Progenitor cell of endocrine pancreas (in vitro differentiated cells): ENCODE measurements around the gene TSPO2. TPM values are rescaled to one million over a fixed set of nuclear protein-coding genes. Genes with fewer than 3 reads are reported as not detected.
A peak's percentile ranks its signal among the peaks of the same experiment; 100 is the strongest.

Experiments used
- DNase-seq: peaks from one replicate; pipeline ENCODE4 v3.0.0; 2021; ENCODE audit warnings: low spot score; ENCODE audit not compliant: unreplicated experiment
- H3K27ac Mint-ChIP-seq: 2 replicates; pipeline ENCODE4 v1.8.0; 2021; ENCODE audit warnings: mild to moderate bottlenecking, moderate library complexity, mixed read lengths
- H3K27me3 Mint-ChIP-seq: 2 replicates; pipeline ENCODE4 v1.8.0; 2021; ENCODE audit warnings: mixed read lengths
- H3K36me3 Mint-ChIP-seq: 2 replicates; pipeline ENCODE4 v1.8.0; 2022; ENCODE audit warnings: mixed read lengths; ENCODE audit not compliant: insufficient read depth
- H3K4me1 Mint-ChIP-seq: 2 replicates; pipeline ENCODE4 v1.8.0; 2021; ENCODE audit warnings: low read depth, mixed read lengths
- H3K4me3 Mint-ChIP-seq: 2 replicates; pipeline ENCODE4 v1.8.0; 2021; ENCODE audit warnings: low read depth, mild to moderate bottlenecking, moderate library complexity, mixed read lengths
- H3K9me3 Mint-ChIP-seq: 2 replicates; pipeline ENCODE4 v1.8.0; 2021; ENCODE audit warnings: low read depth, mixed read lengths
- total RNA-seq: library from RNA; stranded (reverse); gene quantifications from 2 replicates; pipeline ENCODE4 v1.2.1, GENCODE V29; 2021
- TF ChIP-seq, protein P1 (sequence below): fragments of 200-600 bp; sonication (generic); IDR thresholded peaks from one replicate; pipeline ENCODE4 v1.5.0; 2021; ENCODE audit warnings: antibody characterized with exemption, mild to moderate bottlenecking; ENCODE audit not compliant: unreplicated experiment

TSPO2 gene
- total RNA-seq, 1 donor from 2014 or later, result not detected

DNA sequence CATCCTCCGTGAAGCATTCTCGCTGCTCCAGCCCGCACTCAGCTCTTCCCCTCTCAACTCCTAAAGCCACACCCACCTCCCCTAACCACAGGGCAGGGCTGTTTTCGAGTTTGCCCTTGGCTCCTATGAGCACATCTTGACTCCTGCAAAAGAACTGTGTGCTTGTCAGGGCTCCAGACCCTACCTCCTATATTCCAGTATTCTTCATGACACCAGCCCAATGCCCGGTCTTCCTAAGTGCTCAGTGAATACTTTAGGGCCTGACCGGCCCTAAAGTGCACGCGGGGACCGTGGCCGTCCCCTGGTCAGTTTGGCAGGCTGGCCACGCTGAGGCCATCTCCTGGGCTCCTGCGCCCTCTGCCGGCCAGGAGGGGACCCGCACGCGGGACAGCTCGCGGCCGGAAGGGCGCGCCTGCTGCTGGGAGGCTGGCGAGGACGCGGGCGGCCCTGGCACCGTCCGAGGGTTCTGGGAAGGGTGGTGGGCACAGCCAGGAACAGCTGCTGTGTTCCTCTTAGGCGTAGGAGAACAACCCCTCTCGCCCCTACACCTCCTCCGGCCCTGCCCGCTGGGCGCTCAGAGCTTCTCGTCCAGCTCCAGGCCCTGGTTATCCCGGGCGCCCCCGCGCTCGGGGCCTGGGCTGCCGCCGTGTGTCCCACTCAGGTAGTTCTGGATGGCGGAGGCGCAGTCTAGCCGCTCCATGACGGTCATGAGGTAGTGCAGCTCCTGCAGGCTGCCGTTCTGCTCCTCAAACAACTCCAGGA is 14.3 kb upstream of the TSPO2 start:
- Mint-ChIP-seq H3K36me3 (peaks cover 7% of the 10 kb centered on the region), H3K4me1 (peaks cover 20% of the 10 kb centered on the region), H3K9me3 (no peaks in the 10 kb centered on the region), H3K27ac (peak overlapping the region; percentile 96), H3K27me3 (no peaks in the 10 kb centered on the region), H3K4me3 (peak overlapping the region; percentile 89)
- DNase-seq, result peak; percentile 93
- TF ChIP-seq, protein P1, sequence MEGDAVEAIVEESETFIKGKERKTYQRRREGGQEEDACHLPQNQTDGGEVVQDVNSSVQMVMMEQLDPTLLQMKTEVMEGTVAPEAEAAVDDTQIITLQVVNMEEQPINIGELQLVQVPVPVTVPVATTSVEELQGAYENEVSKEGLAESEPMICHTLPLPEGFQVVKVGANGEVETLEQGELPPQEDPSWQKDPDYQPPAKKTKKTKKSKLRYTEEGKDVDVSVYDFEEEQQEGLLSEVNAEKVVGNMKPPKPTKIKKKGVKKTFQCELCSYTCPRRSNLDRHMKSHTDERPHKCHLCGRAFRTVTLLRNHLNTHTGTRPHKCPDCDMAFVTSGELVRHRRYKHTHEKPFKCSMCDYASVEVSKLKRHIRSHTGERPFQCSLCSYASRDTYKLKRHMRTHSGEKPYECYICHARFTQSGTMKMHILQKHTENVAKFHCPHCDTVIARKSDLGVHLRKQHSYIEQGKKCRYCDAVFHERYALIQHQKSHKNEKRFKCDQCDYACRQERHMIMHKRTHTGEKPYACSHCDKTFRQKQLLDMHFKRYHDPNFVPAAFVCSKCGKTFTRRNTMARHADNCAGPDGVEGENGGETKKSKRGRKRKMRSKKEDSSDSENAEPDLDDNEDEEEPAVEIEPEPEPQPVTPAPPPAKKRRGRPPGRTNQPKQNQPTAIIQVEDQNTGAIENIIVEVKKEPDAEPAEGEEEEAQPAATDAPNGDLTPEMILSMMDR, result peak; percentile 99

DNA sequence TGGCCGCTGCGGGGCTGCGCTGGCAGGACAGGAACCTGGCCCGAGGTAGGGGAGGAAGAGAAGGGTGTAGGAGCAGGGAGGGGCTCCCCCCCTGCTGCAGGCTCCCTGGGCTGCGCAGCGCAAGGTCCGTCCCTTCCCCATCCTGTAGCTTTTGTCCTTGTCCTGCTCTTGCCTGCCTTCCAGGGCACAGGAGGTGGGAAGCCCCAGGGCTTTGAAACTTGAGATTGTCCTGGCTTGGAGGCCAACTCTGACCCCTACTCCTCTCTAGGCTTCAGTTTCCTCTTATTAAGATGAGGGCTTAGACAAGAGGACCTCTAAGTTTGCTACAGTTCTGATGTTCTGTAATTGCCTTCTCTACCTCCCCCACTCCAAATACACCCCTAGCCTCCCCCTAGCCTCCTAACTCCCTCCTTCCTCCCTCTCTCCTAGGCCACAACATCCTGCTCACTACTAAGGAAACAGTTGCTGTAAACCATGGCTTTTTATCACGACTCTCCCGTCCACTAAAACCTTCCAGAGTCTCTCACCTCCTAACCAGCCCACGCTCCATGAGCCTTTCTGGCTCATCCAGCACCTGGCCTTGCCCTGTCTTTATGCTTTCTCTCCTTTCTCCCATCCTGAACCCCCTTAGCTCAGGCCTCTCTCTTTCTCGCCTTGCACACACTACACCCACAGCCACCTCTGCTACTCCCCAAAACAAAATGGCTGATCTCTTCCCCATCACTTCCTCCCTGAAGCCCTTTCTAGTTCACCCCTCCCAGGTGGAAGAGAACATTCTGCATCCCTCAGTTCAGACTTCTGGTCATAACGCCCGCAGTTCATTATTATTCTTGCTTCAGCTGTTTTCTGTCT is 13.5 kb upstream of the TSPO2 start:
- Mint-ChIP-seq H3K9me3 (no peaks in the 10 kb centered on the region), H3K36me3 (peaks cover 6% of the 10 kb centered on the region), H3K27me3 (no peaks in the 10 kb centered on the region), H3K27ac (peak overlapping the region; percentile 75), H3K4me1 (peaks cover 20% of the 10 kb centered on the region), H3K4me3 (peak overlapping the region; percentile 89)
- DNase-seq, result no peak
- TF ChIP-seq, protein P1, result no peak

DNA sequence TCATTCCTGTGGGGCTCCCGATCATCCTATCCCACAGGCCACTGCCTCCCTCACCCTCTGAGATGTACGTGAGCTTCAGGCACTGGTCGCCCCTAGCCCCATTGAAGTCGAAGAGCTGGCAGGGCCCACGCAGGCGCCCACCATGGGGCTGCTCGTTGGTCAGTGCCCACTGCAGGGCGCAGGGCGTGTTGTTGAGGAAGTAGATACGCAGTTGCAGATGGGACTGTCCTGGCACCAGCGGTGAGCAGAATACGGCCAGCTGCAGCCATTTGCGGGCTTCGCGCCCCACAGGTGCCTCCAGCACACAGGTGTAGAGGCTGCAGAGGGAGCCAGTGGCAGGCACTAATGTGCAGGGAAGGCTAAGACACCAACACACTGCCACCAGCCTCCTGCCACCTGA is 9.4 kb upstream of the TSPO2 start:
- Mint-ChIP-seq H3K4me3 (no peak overlapping the region), H3K36me3 (no peaks in the 10 kb centered on the region), H3K27ac (no peak overlapping the region), H3K9me3 (no peaks in the 10 kb centered on the region), H3K27me3 (no peaks in the 10 kb centered on the region), H3K4me1 (peaks cover 15% of the 10 kb centered on the region)
- no peak for DNase-seq
- TF ChIP-seq, protein P1, result no peak

DNA sequence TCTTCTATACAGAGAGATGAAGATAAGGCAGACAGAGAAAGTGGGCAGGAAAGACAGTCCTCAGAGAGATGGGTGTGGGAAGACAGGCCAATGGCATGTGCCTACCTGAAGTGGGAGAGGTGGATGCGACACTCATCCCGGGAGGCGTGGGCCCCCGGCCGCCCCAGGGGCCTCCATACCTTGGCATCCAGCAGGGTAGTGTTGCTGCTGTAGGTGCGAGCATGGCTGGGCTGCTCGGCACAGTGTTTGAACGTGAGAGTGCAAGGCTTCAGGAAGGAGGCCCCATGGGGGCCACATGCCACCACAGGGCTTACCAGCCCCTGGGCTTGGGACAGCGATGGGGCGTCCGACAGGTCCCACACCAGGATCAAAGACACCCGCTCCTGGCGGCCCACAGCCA is 8.5 kb upstream of the TSPO2 start:
- H3K4me1 Mint-ChIP-seq, result peaks cover 14% of the 10 kb centered on the region
- H3K36me3 Mint-ChIP-seq, result no peaks in the 10 kb centered on the region
- DNase-seq, result no peak
- TF ChIP-seq, protein P1, result no peak
- no peak overlapping the region for H3K27ac Mint-ChIP-seq
- no peaks in the 10 kb centered on the region for H3K27me3 Mint-ChIP-seq
- no peak overlapping the region for H3K4me3 Mint-ChIP-seq
- H3K9me3 Mint-ChIP-seq, result no peaks in the 10 kb centered on the region

DNA sequence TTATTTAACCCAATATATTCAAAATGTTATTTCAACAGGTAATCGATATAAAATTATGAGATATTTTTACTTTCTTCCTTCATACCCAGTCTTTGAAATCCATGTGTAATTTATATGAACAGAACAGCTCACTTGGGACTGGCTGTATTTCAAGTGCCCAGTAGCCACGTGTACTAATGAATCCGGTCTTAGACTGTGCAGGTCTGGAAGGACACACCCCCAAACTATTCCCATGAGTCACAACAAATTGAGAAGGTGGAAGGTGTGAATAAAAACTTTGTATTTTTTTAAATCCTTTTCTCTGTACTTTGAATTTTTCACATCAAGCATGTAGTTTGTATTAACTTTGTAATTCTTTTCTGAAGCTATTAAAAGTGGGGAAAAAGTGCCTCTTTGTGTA is 6.1 kb upstream of the TSPO2 start:
- Mint-ChIP-seq H3K36me3 (no peaks in the 10 kb centered on the region), H3K4me3 (no peak overlapping the region), H3K27me3 (no peaks in the 10 kb centered on the region), H3K27ac (no peak overlapping the region), H3K4me1 (peaks cover 29% of the 10 kb centered on the region), H3K9me3 (no peaks in the 10 kb centered on the region)
- TF ChIP-seq, protein P1, result no peak
- DNase-seq, result no peak
